PC-3 (cell line): ENCODE data around the gene GPR52.

Experiments
- EZH2 ChIP-seq: fragments of 300-600 bp; sonication (generic); IDR thresholded peaks from one replicate; pipeline ENCODE4 v1.6.1; 2017; ENCODE audit warnings: antibody characterized with exemption, mild to moderate bottlenecking, low read length; ENCODE audit not compliant: unreplicated experiment
- EZH2phosphoT487 ChIP-seq: fragments of 300-600 bp; sonication (generic); IDR thresholded peaks from 2 replicates; pipeline ENCODE4 v1.6.1; 2018; ENCODE audit warnings: mild to moderate bottlenecking, antibody characterized with exemption, low read length, borderline replicate concordance
- TF ChIP-seq, protein P1 (sequence below): fragments of 300-600 bp; sonication (generic); conservative IDR thresholded peaks from 2 replicates; pipeline ENCODE4 v1.5.1; 2017; ENCODE audit warnings: antibody characterized with exemption, low read depth, mild to moderate bottlenecking, low read length

DNA sequence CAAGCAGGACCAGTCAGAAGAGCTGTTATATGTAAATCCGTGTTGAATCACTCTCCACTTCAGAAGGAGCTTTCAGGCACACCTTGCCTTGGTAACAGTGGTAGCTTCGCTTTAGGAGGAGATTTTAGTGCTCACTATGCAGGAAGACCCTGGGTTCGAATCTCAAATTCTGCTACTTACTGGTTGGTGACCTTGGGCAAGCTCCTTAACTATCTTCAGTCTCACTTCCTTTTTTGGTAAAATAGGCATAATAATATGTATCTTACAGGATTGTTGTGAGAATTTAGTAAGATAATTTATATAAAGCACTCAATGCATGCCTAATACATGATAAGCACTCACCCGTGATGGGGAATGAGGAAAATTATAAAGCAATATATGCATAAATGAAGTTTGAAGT, 46.7 kb upstream of the GPR52 start:
- TF ChIP-seq, protein P1, sequence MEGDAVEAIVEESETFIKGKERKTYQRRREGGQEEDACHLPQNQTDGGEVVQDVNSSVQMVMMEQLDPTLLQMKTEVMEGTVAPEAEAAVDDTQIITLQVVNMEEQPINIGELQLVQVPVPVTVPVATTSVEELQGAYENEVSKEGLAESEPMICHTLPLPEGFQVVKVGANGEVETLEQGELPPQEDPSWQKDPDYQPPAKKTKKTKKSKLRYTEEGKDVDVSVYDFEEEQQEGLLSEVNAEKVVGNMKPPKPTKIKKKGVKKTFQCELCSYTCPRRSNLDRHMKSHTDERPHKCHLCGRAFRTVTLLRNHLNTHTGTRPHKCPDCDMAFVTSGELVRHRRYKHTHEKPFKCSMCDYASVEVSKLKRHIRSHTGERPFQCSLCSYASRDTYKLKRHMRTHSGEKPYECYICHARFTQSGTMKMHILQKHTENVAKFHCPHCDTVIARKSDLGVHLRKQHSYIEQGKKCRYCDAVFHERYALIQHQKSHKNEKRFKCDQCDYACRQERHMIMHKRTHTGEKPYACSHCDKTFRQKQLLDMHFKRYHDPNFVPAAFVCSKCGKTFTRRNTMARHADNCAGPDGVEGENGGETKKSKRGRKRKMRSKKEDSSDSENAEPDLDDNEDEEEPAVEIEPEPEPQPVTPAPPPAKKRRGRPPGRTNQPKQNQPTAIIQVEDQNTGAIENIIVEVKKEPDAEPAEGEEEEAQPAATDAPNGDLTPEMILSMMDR = no peak
- TF ChIP-seq EZH2 = no peak
- TF ChIP-seq EZH2phosphoT487 = no peak
